ENCODE data around the gene DMPK. TPM values are rescaled to one million over a fixed set of nuclear protein-coding genes. Genes with fewer than 3 reads are reported as not detected.
A peak's percentile ranks its signal among the peaks of the same experiment; 100 is the strongest.

Gene DMPK
- total and polyA plus RNA-seq, 2 experiments from 2014 or later, result 9.8 to 24.0 TPM

GRCh38 chr19:45761714-45762113 lies 20.6 kb downstream of the DMPK start:
- Histone ChIP-seq H3K4me3 (no peak overlapping the region), H3K4me1 (ENCODE audit: insufficient read depth) (peaks cover 27% of the 10 kb centered on the region), H3K79me2 (replicated peaks; ENCODE audit: insufficient read depth) (no peaks in the 10 kb centered on the region), H3K4me2 (no peak overlapping the region), H2AFZ (peak overlapping the region; percentile 47; the same call in 1 of the 2 replicates), H3F3A (replicated peaks; ENCODE audit: low read depth) (no peaks in the 10 kb centered on the region), H4K20me1 (replicated peaks; ENCODE audit: insufficient read depth) (no peaks in the 10 kb centered on the region), H3K36me3 (ENCODE audit: insufficient read depth) (no peaks in the 10 kb centered on the region), H3K27ac (ENCODE audit: low read depth) (no peak overlapping the region), H3K9me2 (ENCODE audit: insufficient read depth) (no peaks in the 10 kb centered on the region), H3K27me3 (ENCODE audit: insufficient read depth) (no peaks in the 10 kb centered on the region)
- no peak overlapping the region for H3K27ac Mint-ChIP-seq
- no peak overlapping the region for H3K4me3 Mint-ChIP-seq
- no peak for DNase-seq (ENCODE audit: low spot score)
- H3K36me3 Mint-ChIP-seq (ENCODE audit: low read depth), result no peaks in the 10 kb centered on the region
- TF ChIP-seq CREB1 (CRISPR knock-in tag; IDR thresholded peaks at IDR 0.05; ENCODE audit: low read depth) (no peak), NANOG (IDR thresholded peaks at IDR 0.05; ENCODE audit: borderline replicate concordance) (no peak), ZNF114 (CRISPR knock-in tag; IDR thresholded peaks at IDR 0.05) (no peak), EZH2 (IDR thresholded peaks at IDR 0.05; ENCODE audit: low read depth, unreplicated experiment) (no peak), STAT1 (IDR thresholded peaks at IDR 0.05; ENCODE audit: unreplicated experiment) (no peak)
- H3K9me3 Mint-ChIP-seq, result no peaks in the 10 kb centered on the region; the same call in 2 of the 3 replicates
- peaks cover 21% of the 10 kb centered on the region for H3K4me1 Mint-ChIP-seq
- H3K27me3 Mint-ChIP-seq (ENCODE audit: insufficient read depth, low read depth, poor library complexity), result peaks cover 20% of the 10 kb centered on the region
- ATAC-seq, result no peak; the same call in 2 of the 3 replicates

GRCh38 chr19:45758921-45759320 lies 23.4 kb downstream of the DMPK start:
- ATAC-seq, result no peak
- no peak for DNase-seq (ENCODE audit: low spot score)
- Histone ChIP-seq H2AFZ (no peak overlapping the region), H3K27ac (ENCODE audit: low read depth) (no peak overlapping the region), H3K4me3 (no peak overlapping the region), H3K27me3 (ENCODE audit: insufficient read depth) (no peaks in the 10 kb centered on the region), H3K4me2 (no peak overlapping the region), H4K20me1 (replicated peaks; ENCODE audit: insufficient read depth) (no peaks in the 10 kb centered on the region), H3F3A (replicated peaks; ENCODE audit: low read depth) (no peaks in the 10 kb centered on the region), H3K9me2 (ENCODE audit: insufficient read depth) (no peaks in the 10 kb centered on the region), H3K36me3 (ENCODE audit: insufficient read depth) (no peaks in the 10 kb centered on the region), H3K4me1 (ENCODE audit: insufficient read depth) (peaks cover 5% of the 10 kb centered on the region; the same call in 1 of the 2 replicates), H3K79me2 (replicated peaks; ENCODE audit: insufficient read depth) (no peaks in the 10 kb centered on the region)
- peaks cover 19% of the 10 kb centered on the region for H3K27me3 Mint-ChIP-seq (ENCODE audit: insufficient read depth, low read depth, poor library complexity)
- H3K27ac Mint-ChIP-seq, result no peak overlapping the region
- H3K9me3 Mint-ChIP-seq, result no peaks in the 10 kb centered on the region; the same call in 2 of the 3 replicates
- peaks cover 5% of the 10 kb centered on the region; the same call in 2 of the 3 replicates for H3K4me1 Mint-ChIP-seq
- H3K36me3 Mint-ChIP-seq (ENCODE audit: low read depth), result no peaks in the 10 kb centered on the region
- no peak overlapping the region for H3K4me3 Mint-ChIP-seq
- TF ChIP-seq POLR2AphosphoS5 (IDR thresholded peaks at IDR 0.05; ENCODE audit: low read depth) (no peak), NANOG (IDR thresholded peaks at IDR 0.05; ENCODE audit: borderline replicate concordance) (no peak), JUNB (IDR thresholded peaks at IDR 0.05; ENCODE audit: unreplicated experiment) (no peak), STAT1 (IDR thresholded peaks at IDR 0.05; ENCODE audit: unreplicated experiment) (no peak), CREB1 (CRISPR knock-in tag; IDR thresholded peaks at IDR 0.05; ENCODE audit: low read depth) (no peak), REST (IDR thresholded peaks at IDR 0.05; ENCODE audit: unreplicated experiment) (no peak), EZH2phosphoT487 (IDR thresholded peaks at IDR 0.05; ENCODE audit: unreplicated experiment) (no peak), ZNF331 (CRISPR knock-in tag; IDR thresholded peaks at IDR 0.05; ENCODE audit: low read depth) (no peak), ZNF462 (CRISPR knock-in tag; IDR thresholded peaks at IDR 0.05) (no peak), ZNF114 (CRISPR knock-in tag; IDR thresholded peaks at IDR 0.05) (no peak), ETS1 (IDR thresholded peaks at IDR 0.05) (no peak)

Measured in GM23338 (cell line).